Keratinocyte (primary cell): ENCODE measurements around the gene ATG4A. TPM values are rescaled to one million over a fixed set of nuclear protein-coding genes. Genes with fewer than 3 reads are reported as not detected.

ENCODE experiments used
- DNase-seq: peaks from one replicate; pipeline ENCODE4 v3.0.0-alpha.2; 2011; ENCODE audit warnings: low read depth, missing footprints, low spot score
- FAIRE-seq: peaks from 2 replicates; lab custom pipeline; 2011; peaks lifted over from hg19 to GRCh38; lab: Jason Lieb, UNC
- H2AFZ ChIP-seq: 2 replicates; pipeline ENCODE4 v1.6.0; 2012; ENCODE audit warnings: low read length, control low read depth, inconsistent platforms; ENCODE audit not compliant: control insufficient read depth
- H3K27ac ChIP-seq: 2 replicates; pipeline ENCODE4 v1.5.1; 2011; ENCODE audit warnings: low read length; ENCODE audit not compliant: control insufficient read depth, insufficient read depth
- H3K27me3 ChIP-seq: 3 replicates; pipeline ENCODE4 v1.6.0; 2011; ENCODE audit warnings: low read length; ENCODE audit not compliant: control insufficient read depth, insufficient read depth; ENCODE audit errors: extremely low read depth
- H3K36me3 ChIP-seq, 2 experiments: 2 replicates in 1 of 2; 3 replicates in 1 of 2; pipeline ENCODE4 v1.5.1; 2011; ENCODE audit warnings: low read length in 2 of 2, mild to moderate bottlenecking in 1 of 2; ENCODE audit not compliant: control insufficient read depth in 2 of 2, insufficient read depth in 2 of 2; ENCODE audit errors: extremely low read depth in 1 of 2
- H3K4me1 ChIP-seq: 3 replicates; pipeline ENCODE4 v1.5.1; 2011; ENCODE audit warnings: low read length; ENCODE audit not compliant: control insufficient read depth, insufficient read depth; ENCODE audit errors: extremely low read depth
- H3K4me2 ChIP-seq: 3 replicates; pipeline ENCODE4 v1.6.0; 2011; ENCODE audit warnings: low read depth, low read length; ENCODE audit not compliant: control insufficient read depth, insufficient read depth; ENCODE audit errors: extremely low read depth
- H3K4me3 ChIP-seq, 3 experiments: fragments of 200-600 bp in 1 of 3; sonication (generic) in 1 of 3; 2 replicates in 2 of 3; 3 replicates in 1 of 3; pipeline ENCODE4 v1.5.1; 2011 to 2016; ENCODE audit warnings: low read length in 3 of 3, mild to moderate bottlenecking in 3 of 3, control low read depth in 2 of 3, inconsistent platforms in 1 of 3, low read depth in 1 of 3, mixed read lengths in 1 of 3, mixed run types in 1 of 3, moderate library complexity in 1 of 3; ENCODE audit not compliant: control insufficient read depth in 2 of 3, insufficient read depth in 2 of 3; ENCODE audit errors: extremely low read depth in 1 of 3
- H3K79me2 ChIP-seq: 2 replicates; pipeline ENCODE4 v1.6.0; 2012; ENCODE audit warnings: low read length; ENCODE audit not compliant: control insufficient read depth, insufficient read depth
- H3K9ac ChIP-seq: 3 replicates; pipeline ENCODE4 v1.6.0; 2011; ENCODE audit warnings: low read length; ENCODE audit not compliant: control insufficient read depth, insufficient read depth; ENCODE audit errors: extremely low read depth
- H3K9me1 ChIP-seq: 3 replicates; pipeline ENCODE4 v1.6.0; 2011; ENCODE audit warnings: low read length; ENCODE audit not compliant: control insufficient read depth, insufficient read depth; ENCODE audit errors: extremely low read depth
- H3K9me3 ChIP-seq: 2 replicates; pipeline ENCODE4 v1.5.1; 2012; ENCODE audit warnings: low read depth, low read length; ENCODE audit not compliant: control insufficient read depth
- H4K20me1 ChIP-seq: 3 replicates; pipeline ENCODE4 v1.6.0; 2011; ENCODE audit warnings: low read length; ENCODE audit not compliant: control insufficient read depth, insufficient read depth; ENCODE audit errors: extremely low read depth
- CTCF ChIP-seq, 3 experiments: IDR thresholded peaks in 1 of 3; conservative IDR thresholded peaks in 1 of 3; optimal IDR thresholded peaks in 1 of 3; 2 replicates in 2 of 3; 3 replicates in 1 of 3; pipeline versions ENCODE3 to v1.5.1; 2011; ENCODE audit warnings: low read length in 3 of 3, mild to moderate bottlenecking in 3 of 3, moderate library complexity in 2 of 3, control low read depth in 1 of 3, inconsistent platforms in 1 of 3; ENCODE audit not compliant: insufficient read depth in 2 of 3; ENCODE audit errors: extremely low read depth in 1 of 3
- EZH2 ChIP-seq: IDR thresholded peaks from one replicate; pipeline ENCODE4 v1.6.1; 2012; ENCODE audit warnings: inconsistent platforms, mild to moderate bottlenecking, low read length, moderate library complexity
- dilution Hi-C: fragments of 300-500 bp; cut with MboI; formaldehyde crosslinking; loops from one replicate; pipeline ENCODE4 v1.7.0; 2020; ENCODE audit warnings: low sequenced_read_pairs; ENCODE audit not compliant: extremely low pct_ligation_motif_present
- polyA plus RNA-seq, 5 experiments: library from polyadenylated mRNA; depleted of rRNA in 3 of 5; stranded (reverse) in 3 of 5; stranded (forward) in 1 of 5; unstranded in 1 of 5; fragments of >200 nt; gene quantifications; 1 replicate in 1 of 5; 2 replicates in 3 of 5; 3 replicates in 1 of 5; pipeline versions ENCODE4 v1.2.1 to v1.2.3, GENCODE V29; 2011 to 2012; ENCODE audit warnings: missing spikeins in 2 of 5, low read depth in 1 of 5, low replicate concordance in 1 of 5

ATG4A gene
- polyA plus RNA-seq, 1 donor (not counting 4 experiments of a cell fraction or from before 2014, with no cell fraction given), result 19.3 TPM

GRCh38 chrX:108186811-108187210 lies 95.2 kb downstream of the ATG4A start:
- peak; percentile 11 for DNase-seq
- Histone ChIP-seq H3K4me2 (no peak overlapping the region), H3K79me2 (no peaks in the 10 kb centered on the region), H3K27ac (no peak overlapping the region), H2AFZ (no peak overlapping the region), H3K36me3 (no peaks in the 10 kb centered on the region), H3K27me3 (peaks cover 23% of the 10 kb centered on the region), H4K20me1 (no peaks in the 10 kb centered on the region), H3K9me3 (no peaks in the 10 kb centered on the region), H3K9ac (no peak overlapping the region), H3K9me1 (no peaks in the 10 kb centered on the region), H3K4me3 (no peak overlapping the region), H3K4me1 (peaks cover 8% of the 10 kb centered on the region)
- FAIRE-seq, result no peak
- dilution Hi-C loops, result no loop called here
- no peak for TF ChIP-seq CTCF (optimal IDR thresholded peaks at IDR 0.05 in 1 of 3, IDR thresholded peaks at IDR 0.05 in 1 of 3, conservative IDR thresholded peaks at IDR 0.05 in 1 of 3; ENCODE audit: extremely low read depth in 1 of 3, insufficient read depth in 2 of 3, low read length in 3 of 3)
- no peak for TF ChIP-seq EZH2

GRCh38 chrX:108198420-108198819 lies 106.8 kb downstream of the ATG4A start:
- no peak for FAIRE-seq
- Histone ChIP-seq H3K4me2 (no peak overlapping the region), H3K27ac (no peak overlapping the region), H3K79me2 (no peaks in the 10 kb centered on the region), H3K9me1 (no peaks in the 10 kb centered on the region), H3K4me1 (no peaks in the 10 kb centered on the region), H3K36me3 (no peaks in the 10 kb centered on the region), H2AFZ (no peak overlapping the region), H3K27me3 (peaks cover 1% of the 10 kb centered on the region), H3K9ac (no peak overlapping the region), H4K20me1 (no peaks in the 10 kb centered on the region), H3K4me3 (no peak overlapping the region), H3K9me3 (no peaks in the 10 kb centered on the region)
- DNase-seq, result no peak
- no peak for TF ChIP-seq EZH2
- TF ChIP-seq CTCF (optimal IDR thresholded peaks at IDR 0.05 in 1 of 3, IDR thresholded peaks at IDR 0.05 in 1 of 3, conservative IDR thresholded peaks at IDR 0.05 in 1 of 3; ENCODE audit: extremely low read depth in 1 of 3, insufficient read depth in 2 of 3, low read length in 3 of 3), result no peak
- dilution Hi-C loops, result no loop called here
